Type B pancreatic cell (in vitro differentiated cells): ENCODE data around the gene SPATA1. TPM values are rescaled to one million over a fixed set of nuclear protein-coding genes. Genes with fewer than 3 reads are reported as not detected.
A peak's percentile ranks its signal among the peaks of the same experiment; 100 is the strongest.

Experiments
- DNase-seq: peaks from one replicate; pipeline ENCODE4 v3.0.0; 2021; ENCODE audit warnings: mixed read lengths; ENCODE audit not compliant: unreplicated experiment; ENCODE audit errors: extremely low spot score
- H3K27ac Mint-ChIP-seq: 2 replicates; pipeline ENCODE4 v1.8.0; 2021; ENCODE audit warnings: mild to moderate bottlenecking, mixed read lengths
- H3K27me3 Mint-ChIP-seq: 2 replicates; pipeline ENCODE4 v1.8.0; 2021; ENCODE audit warnings: mixed read lengths
- H3K36me3 Mint-ChIP-seq: 2 replicates; pipeline ENCODE4 v1.8.0; 2021; ENCODE audit warnings: mixed read lengths
- H3K4me1 Mint-ChIP-seq: one replicate; pipeline ENCODE4 v1.8.0; 2021; ENCODE audit warnings: mixed read lengths; ENCODE audit not compliant: unreplicated experiment
- H3K4me3 Mint-ChIP-seq: 2 replicates; pipeline ENCODE4 v1.8.0; 2021; ENCODE audit warnings: mild to moderate bottlenecking, mixed read lengths
- H3K9me3 Mint-ChIP-seq: 2 replicates; pipeline ENCODE4 v1.8.0; 2021; ENCODE audit warnings: mixed read lengths
- total RNA-seq: library from RNA; stranded (reverse); gene quantifications from 2 replicates; pipeline ENCODE4 v1.2.1, GENCODE V29; 2021; ENCODE audit warnings: low replicate concordance
- TF ChIP-seq, protein P1 (sequence below): fragments of 200-600 bp; sonication (generic); conservative IDR thresholded peaks from 2 replicates; pipeline ENCODE4 v1.5.0; 2021; ENCODE audit warnings: antibody characterized with exemption, mild to moderate bottlenecking

SPATA1 gene
- total RNA-seq, 1 donor from 2014 or later, result 1.8 TPM

GRCh38 chr1:84605157-84605556 is 99.0 kb downstream of the SPATA1 start:
- H3K4me3 Mint-ChIP-seq, result no peak overlapping the region
- H3K9me3 Mint-ChIP-seq, result peaks cover 19% of the 10 kb centered on the region
- H3K4me1 Mint-ChIP-seq, result no peaks in the 10 kb centered on the region
- H3K27ac Mint-ChIP-seq, result no peak overlapping the region
- TF ChIP-seq, protein P1, sequence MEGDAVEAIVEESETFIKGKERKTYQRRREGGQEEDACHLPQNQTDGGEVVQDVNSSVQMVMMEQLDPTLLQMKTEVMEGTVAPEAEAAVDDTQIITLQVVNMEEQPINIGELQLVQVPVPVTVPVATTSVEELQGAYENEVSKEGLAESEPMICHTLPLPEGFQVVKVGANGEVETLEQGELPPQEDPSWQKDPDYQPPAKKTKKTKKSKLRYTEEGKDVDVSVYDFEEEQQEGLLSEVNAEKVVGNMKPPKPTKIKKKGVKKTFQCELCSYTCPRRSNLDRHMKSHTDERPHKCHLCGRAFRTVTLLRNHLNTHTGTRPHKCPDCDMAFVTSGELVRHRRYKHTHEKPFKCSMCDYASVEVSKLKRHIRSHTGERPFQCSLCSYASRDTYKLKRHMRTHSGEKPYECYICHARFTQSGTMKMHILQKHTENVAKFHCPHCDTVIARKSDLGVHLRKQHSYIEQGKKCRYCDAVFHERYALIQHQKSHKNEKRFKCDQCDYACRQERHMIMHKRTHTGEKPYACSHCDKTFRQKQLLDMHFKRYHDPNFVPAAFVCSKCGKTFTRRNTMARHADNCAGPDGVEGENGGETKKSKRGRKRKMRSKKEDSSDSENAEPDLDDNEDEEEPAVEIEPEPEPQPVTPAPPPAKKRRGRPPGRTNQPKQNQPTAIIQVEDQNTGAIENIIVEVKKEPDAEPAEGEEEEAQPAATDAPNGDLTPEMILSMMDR, result no peak
- peaks cover 8% of the 10 kb centered on the region for H3K36me3 Mint-ChIP-seq
- no peak for DNase-seq
- no peaks in the 10 kb centered on the region for H3K27me3 Mint-ChIP-seq

GRCh38 chr1:84606977-84607376 is 100.8 kb downstream of the SPATA1 start:
- H3K4me3 Mint-ChIP-seq, result no peak overlapping the region
- H3K36me3 Mint-ChIP-seq, result peaks cover 8% of the 10 kb centered on the region
- H3K27me3 Mint-ChIP-seq, result no peaks in the 10 kb centered on the region
- DNase-seq, result no peak
- peaks cover 23% of the 10 kb centered on the region for H3K9me3 Mint-ChIP-seq
- no peak overlapping the region for H3K27ac Mint-ChIP-seq
- TF ChIP-seq, protein P1, result no peak
- peaks cover 7% of the 10 kb centered on the region for H3K4me1 Mint-ChIP-seq

DNA sequence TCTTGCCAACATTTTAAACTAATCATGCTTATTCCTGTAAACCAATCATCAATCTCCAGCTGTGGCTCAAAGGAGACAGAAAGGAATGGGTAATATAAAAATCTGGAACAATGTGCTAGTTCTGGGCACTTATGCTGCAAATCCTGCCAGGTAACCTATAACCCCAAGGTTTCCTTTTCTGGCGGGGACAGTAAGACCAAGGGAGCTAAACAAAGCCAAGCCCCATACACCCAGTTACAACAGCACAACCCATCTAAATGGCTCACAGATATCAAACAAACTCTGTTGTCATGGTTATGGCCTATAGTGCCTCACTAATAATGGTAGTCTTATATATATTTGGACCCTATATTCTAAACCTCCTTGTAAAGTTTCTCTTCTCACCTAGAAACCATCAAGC is 104.9 kb downstream of the SPATA1 start:
- Mint-ChIP-seq H3K27ac (no peak overlapping the region), H3K27me3 (no peaks in the 10 kb centered on the region), H3K4me3 (no peak overlapping the region), H3K4me1 (peaks cover 7% of the 10 kb centered on the region), H3K36me3 (peaks cover 13% of the 10 kb centered on the region), H3K9me3 (peaks cover 18% of the 10 kb centered on the region)
- no peak for DNase-seq
- TF ChIP-seq, protein P1, result no peak

GRCh38 chr1:84611796-84612195 is 105.6 kb downstream of the SPATA1 start:
- Mint-ChIP-seq H3K9me3 (peaks cover 14% of the 10 kb centered on the region), H3K27me3 (no peaks in the 10 kb centered on the region), H3K27ac (peak overlapping the region; percentile 64), H3K36me3 (peaks cover 9% of the 10 kb centered on the region), H3K4me3 (peak overlapping the region; percentile 24), H3K4me1 (peaks cover 7% of the 10 kb centered on the region)
- TF ChIP-seq, protein P1, result no peak
- DNase-seq, result no peak

DNA sequence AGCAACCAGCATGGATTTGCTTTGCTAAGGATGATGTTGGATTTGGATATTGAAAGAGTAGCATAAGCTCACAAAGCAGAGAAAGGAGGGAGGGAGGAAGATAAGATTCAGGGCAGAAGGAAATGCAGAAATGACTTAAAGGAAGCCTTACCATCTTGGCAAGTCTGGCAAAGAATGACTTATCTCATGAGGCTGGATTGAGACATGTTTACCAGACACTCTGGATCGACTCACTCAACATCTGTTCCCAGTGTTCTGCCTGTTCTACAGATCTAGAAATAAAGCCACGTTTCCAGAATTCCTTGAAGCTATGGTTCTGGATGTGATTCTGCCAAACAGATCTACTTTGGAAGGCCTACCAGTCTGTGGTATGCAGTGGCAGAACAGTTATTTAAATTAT is 106.8 kb downstream of the SPATA1 start:
- no peak overlapping the region for H3K4me3 Mint-ChIP-seq
- DNase-seq, result no peak

More for the DNA sequence above, 106.8 kb downstream of the SPATA1 start:
- H3K9me3 Mint-ChIP-seq, result peaks cover 14% of the 10 kb centered on the region
- peaks cover 9% of the 10 kb centered on the region for H3K36me3 Mint-ChIP-seq
- TF ChIP-seq, protein P1, result no peak
- no peaks in the 10 kb centered on the region for H3K27me3 Mint-ChIP-seq
- H3K27ac Mint-ChIP-seq, result no peak overlapping the region
- H3K4me1 Mint-ChIP-seq, result peaks cover 14% of the 10 kb centered on the region
